Measurements from ENCODE around the gene PLSCR1.

The PLSCR1 gene, protein sequence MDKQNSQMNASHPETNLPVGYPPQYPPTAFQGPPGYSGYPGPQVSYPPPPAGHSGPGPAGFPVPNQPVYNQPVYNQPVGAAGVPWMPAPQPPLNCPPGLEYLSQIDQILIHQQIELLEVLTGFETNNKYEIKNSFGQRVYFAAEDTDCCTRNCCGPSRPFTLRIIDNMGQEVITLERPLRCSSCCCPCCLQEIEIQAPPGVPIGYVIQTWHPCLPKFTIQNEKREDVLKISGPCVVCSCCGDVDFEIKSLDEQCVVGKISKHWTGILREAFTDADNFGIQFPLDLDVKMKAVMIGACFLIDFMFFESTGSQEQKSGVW

DNA sequence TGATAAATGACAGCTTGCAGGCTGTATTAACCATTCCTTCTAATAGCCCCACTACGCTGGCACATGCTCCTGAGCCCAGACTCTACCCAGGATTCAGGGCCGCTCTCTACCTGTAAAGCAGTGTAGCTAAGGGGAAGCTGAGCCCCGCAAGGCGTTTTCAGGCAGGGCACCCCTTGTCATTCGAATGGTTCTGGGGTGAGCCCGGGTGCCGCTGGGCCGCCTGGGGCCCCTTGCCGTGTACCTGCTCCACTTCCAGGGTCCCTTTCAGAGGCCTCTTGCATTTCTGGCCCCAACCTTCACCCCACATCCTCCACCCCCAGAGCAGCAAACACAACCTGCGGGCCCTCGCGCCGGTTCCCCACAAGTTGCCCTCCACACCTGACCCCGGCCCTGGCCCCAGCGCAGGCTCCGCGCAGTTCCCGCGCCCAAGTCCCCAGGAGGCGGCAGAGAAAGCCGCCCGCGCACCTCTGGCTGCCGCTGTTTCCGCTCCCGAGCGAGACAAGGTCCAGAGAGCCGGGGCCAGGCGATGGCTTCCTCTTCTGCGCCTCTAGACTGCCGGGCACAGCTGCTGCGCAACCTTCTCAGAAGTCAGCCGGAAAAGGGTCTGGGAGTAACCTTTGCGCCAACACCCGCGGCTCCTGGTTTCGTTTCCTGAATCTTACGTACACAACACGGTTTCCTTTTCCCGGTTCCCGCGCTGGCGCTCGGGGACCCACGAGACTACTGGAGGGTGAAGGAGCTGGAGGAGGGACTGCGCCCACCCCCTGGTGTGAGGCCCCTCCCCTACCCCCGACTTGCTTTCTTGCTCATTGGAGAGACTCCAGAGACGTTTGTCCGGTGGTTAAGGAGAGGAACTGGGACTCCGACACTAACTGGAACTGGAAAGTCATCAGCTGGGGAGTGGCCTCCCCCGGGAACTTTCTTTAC, at the start of gene PLSCR1:
TSS of gene PLSCR1 (minus strand) at position 606 of the 927 bp plus-strand sequence. CDS start 8,055 bp downstream, outside the sequence.
- DNase-seq (ENCODE audit: low read depth), result peak; percentile 76
- H3K4me3 ChIP-seq (ENCODE audit: low read length), result peak within 1 kb of the TSS; percentile 81
- no peak for TF ChIP-seq CTCF (conservative IDR thresholded peaks at IDR 0.05; ENCODE audit: low read depth, low read length)

DNA sequence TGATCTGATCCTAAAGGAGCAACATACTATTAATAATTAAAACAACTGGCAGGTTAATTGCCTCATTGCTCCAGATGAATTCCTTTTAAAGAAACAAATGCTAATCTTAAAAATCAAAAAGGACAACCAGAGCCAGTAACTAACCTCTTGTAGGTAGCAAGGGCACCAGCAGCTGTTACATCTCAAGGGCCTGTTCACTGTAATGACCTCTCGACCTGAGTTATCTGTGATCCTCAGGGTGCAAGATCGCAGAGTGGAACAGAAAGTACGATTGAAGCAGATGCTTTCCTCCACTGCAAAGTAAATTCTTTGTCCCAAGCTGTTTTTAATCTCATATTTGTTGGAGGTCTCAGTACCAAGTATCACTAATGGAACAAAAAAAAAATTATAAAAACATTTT, 49.4 kb upstream of the PLSCR1 start:
- no peak for TF ChIP-seq CTCF (conservative IDR thresholded peaks at IDR 0.05; ENCODE audit: low read depth, low read length)
- no peak for DNase-seq (ENCODE audit: low read depth)
- H3K4me3 ChIP-seq (ENCODE audit: low read length), result no peak overlapping the region

GRCh38 chr3:146590521-146590920, 46.1 kb upstream of the PLSCR1 start:
- no peak for TF ChIP-seq CTCF (conservative IDR thresholded peaks at IDR 0.05; ENCODE audit: low read depth, low read length)
- H3K4me3 ChIP-seq (ENCODE audit: low read length), result no peak overlapping the region
- no peak for DNase-seq (ENCODE audit: low read depth)

- H3K4me3 ChIP-seq (ENCODE audit: low read length), result no peak overlapping the region
- no peak for DNase-seq (ENCODE audit: low read depth)
- peak; percentile 67 for TF ChIP-seq CTCF (conservative IDR thresholded peaks at IDR 0.05; ENCODE audit: low read depth, low read length)
These were observed 45.6 kb upstream of the PLSCR1 start for GRCh38 chr3:146589899-146590508.

GRCh38 chr3:146585156-146585555, 40.7 kb upstream of the PLSCR1 start:
- no peak overlapping the region for H3K4me3 ChIP-seq (ENCODE audit: low read length)
- no peak for TF ChIP-seq CTCF (conservative IDR thresholded peaks at IDR 0.05; ENCODE audit: low read depth, low read length)
- DNase-seq (ENCODE audit: low read depth), result no peak

GRCh38 chr3:146581951-146582467, 37.6 kb upstream of the PLSCR1 start:
- no peak overlapping the region for H3K4me3 ChIP-seq (ENCODE audit: low read length)
- no peak for TF ChIP-seq CTCF (conservative IDR thresholded peaks at IDR 0.05; ENCODE audit: low read depth, low read length)
- DNase-seq (ENCODE audit: low read depth), result no peak

Data from retinal pigment epithelial cell (primary cell).